Mucosa of gallbladder (tissue), 1 donor: ENCODE data around the gene SLC1A3. TPM values are rescaled to one million over a fixed set of nuclear protein-coding genes. Genes with fewer than 3 reads are reported as not detected.

Experiments used
- DNase-seq: peaks from one replicate; pipeline ENCODE4 v3.0.0-alpha.2; 2020; ENCODE audit warnings: low spot score
- total RNA-seq: library from RNA; stranded (reverse); gene quantifications from one replicate; pipeline ENCODE4 v1.2.1, GENCODE V29; 2021
- donor health status: DM: no; HTN: no; CAD: no.

Gene SLC1A3
- total RNA-seq, 1 donor from 2014 or later: 26.2 TPM

DNA sequence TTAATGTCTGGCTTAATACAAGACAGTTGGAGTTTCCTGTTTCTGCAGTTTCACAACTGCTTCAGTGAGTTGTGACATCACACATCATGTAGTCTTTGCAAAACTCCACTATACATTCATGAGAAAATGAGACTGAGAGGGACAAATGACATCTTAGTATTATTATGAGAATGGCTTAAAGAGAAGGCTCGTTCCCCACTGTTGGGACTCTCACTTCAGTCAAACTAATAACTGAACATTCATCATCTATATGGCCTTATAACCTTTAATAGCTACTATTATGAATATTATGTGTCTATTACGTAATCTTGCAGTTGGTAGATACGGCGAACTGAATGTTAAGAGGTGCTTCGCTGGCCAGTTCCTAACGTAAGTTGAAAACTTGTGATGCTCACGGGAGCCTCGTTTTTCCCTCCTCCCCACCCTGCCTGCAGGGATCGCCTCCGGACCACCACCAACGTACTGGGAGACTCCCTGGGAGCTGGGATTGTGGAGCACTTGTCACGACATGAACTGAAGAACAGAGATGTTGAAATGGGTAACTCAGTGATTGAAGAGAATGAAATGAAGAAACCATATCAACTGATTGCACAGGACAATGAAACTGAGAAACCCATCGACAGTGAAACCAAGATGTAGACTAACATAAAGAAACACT, 79.4 kb downstream of the SLC1A3 start:
- no peak for DNase-seq

DNA sequence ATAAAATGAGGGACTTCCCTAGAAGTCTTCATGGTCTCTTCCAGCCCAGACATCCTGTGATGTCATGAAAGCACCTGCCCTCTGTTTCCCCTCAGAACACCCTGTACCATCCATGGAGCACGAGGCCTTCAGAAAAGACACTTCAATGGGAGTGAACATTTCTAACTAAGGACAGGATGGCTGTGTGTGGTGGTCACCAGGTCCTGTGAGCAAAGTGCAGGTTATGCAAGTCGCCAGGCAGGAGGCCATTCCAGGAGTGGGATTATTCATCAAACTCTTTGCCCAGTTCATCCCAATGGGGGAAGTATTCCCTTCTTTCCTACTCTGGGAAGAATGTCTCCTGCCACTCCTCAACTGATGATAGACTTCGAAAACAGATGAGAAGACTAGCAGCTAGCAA, 80.5 kb downstream of the SLC1A3 start:
- DNase-seq: no peak

DNA sequence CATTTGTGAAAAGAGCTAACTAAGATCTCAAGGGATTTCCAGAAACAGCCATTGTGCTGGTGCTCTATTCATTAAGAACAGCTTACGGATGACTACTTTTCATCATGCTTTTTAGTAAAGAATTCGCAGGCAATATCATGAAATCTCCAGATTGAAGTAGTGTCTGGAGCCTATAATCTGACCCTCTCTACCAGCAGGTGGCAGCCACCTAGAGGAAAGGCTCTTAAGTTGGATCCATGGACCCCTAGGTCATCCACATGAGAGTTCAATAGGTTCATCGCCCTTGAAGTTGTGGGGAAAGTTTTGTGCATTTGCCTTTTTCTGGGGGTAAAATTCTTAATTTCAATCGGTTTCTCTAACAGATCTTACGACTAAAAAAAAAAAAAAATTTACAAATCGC, 82.3 kb downstream of the SLC1A3 start:
- no peak for DNase-seq

DNA sequence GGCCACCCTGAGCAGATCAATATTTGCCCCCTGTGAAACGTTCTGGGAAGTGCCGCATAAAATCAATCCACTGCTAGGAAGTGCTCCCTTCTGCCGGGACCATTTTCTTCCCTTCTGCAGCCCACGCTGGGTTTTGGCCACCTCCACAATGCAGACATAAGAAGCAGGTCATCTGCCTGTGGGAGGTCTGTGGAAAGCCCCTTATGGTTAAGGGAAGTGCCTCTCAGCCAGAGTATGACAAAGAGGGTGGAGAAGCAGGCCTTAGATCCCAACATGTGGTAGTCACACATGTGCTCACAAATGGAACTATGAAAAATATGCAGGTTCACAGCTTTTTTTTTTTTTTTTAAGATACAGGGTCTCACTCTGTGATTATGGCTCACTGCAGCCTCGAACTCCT, 82.8 kb downstream of the SLC1A3 start:
- DNase-seq: no peak

DNA sequence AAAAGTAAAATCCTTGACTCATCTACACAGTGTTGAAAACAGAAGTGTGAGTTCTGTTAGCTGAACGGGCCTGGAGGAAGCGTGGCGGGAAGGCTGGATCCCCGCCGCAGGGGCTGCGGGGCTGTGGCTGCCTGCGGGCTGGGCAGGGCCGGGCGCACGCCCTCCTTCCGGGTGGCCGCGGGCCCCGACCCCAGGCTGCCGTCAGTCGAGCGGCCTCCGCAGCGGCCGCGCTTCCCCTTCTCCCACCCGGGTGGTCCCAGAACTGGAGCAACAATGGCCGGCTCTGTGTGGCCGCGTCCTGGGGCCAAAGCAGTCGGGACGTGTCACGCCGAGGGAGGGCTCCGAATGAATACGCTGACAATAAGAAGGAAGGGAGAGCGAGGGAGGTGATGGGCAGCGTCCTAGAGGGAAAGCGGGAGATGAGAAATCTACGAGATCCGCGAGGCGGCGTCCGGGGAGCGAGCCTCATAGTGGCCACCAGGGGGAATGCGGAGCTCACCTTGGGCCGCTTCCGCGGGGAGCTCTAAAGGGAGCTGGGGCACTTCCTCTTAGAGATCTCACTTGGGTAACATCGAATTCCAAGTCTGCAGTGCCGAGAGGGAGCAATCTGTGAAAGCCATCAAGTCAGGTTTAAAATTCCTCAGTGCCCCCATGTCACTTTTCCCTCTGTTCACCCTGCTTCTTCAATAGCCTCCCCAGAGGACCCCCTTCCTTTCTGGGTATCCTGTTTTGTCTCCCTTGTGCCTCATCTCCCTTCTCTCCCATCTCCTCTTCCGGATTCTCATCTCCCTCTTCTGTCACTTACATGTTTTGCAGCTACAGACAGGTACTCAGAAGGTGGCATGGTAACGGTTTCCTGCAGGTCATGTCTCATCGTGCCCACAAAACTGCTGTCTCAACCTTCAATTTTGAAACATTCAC, 83.9 kb downstream of the SLC1A3 start:
- peak; percentile 68 for DNase-seq

DNA sequence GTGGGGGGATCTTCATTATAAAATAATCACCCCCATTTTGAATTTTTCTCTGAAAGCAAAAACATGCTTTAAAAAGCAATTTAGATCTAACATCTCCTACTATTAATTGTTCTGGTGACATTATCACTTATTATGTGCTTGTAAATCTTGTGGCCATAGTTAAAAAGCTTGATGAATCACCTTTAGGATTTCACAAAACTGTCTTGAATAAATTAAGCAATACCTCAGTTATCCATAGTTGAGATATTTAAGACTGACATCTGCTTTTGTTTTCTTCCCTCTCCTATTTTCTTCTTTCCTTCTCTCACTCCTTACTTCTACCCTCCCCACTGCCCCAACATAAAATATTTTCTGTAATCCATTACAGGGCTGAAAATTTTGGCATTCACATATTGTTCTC, 84.8 kb downstream of the SLC1A3 start:
- DNase-seq: no peak

DNA sequence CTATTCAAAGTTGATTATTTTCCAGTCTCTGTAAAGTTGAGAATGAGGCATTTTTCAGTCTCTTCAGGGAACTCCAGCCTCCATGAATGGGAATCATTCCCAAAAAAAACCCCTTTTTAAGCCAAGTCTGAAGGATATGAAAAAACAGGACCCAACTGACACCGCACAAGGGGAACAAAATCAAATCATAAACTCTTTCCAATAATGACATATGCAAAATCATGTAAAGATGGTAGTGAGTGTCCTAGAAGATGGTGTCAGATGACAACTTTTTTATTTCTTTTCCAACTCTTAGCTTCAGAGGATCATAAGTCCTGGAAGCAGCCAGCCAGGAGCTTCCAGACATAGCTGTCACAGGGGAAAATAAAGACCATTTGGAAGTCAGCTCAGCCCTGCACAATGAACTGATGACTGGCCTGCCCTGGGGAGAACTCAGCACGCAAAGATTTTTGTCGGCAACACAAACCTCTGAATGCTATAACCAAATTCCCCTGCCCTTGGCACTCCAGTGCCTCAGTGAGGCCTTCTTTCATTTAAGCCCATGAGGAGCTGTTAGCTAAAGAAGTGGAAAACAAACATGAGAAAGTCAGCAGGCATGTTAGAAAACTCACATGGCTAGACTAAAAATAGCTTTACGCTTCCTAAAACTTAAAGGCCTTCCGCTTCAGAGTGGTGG, 85.4 kb downstream of the SLC1A3 start:
- no peak for DNase-seq

DNA sequence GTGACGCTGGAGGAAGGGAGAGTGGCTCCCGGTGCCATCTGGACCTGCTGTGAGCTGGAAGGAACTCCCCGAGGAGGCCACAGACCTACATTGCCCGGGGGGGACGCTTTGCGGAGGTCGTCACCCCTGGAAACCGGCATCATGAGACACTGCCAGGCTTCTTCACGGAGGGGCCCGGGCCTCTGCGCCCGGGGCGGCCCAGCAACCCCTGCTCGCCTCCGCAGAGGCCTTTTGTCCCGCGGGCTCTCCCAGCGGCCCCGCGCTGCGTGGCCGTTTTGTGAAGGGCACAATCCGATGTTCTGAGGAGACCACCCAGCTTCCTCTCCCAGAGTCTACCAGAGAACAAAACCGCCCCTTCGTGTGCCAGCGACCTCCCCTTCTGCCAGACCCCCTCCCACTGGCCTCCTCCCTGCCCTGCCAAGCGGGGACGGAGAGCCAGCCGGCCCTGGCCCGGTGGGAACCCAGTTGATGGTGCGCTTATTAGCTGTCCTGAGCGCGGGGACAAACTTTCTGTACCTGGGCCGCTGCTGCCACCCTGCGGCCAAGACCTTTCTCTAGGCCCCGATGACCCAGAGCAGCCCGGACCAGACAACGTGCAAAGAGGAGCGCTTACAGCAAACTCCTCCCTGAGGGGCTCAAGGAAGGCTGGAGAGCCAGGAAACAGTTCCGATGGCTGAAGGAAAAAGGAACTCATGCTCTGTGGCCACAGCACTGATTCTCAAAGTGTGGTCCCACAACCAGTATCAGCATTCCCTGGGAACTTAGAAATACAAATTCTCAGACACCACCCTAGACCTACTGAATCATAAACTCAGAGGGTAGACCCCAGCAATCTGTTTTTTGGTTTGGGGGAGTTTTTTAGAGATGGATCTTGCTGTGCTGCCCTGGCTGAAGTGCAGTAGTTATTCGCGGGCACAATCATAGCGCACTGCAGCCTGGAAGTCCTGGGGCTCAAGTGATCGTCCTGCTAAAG, 86.7 kb downstream of the SLC1A3 start:
- peak; percentile 71 for DNase-seq

DNA sequence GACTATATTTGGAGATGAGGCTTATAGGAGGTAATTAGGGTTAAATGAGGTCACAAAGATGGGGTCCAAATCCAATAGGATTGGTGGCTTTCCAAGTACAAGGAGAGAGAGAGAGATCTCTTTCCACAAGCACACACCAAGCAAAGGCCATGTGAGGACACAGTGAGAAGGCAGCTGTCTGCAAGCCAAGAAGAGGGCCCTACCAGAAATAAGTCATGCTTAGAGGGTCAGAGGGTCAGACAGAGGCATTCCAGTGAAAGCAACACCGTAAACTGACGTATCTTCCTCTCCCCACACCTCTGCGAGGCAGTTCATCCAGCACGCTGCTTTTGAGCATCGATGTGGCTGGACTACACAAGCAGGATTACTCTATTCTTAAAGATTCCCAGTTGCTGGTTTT, 87.9 kb downstream of the SLC1A3 start:
- no peak for DNase-seq

DNA sequence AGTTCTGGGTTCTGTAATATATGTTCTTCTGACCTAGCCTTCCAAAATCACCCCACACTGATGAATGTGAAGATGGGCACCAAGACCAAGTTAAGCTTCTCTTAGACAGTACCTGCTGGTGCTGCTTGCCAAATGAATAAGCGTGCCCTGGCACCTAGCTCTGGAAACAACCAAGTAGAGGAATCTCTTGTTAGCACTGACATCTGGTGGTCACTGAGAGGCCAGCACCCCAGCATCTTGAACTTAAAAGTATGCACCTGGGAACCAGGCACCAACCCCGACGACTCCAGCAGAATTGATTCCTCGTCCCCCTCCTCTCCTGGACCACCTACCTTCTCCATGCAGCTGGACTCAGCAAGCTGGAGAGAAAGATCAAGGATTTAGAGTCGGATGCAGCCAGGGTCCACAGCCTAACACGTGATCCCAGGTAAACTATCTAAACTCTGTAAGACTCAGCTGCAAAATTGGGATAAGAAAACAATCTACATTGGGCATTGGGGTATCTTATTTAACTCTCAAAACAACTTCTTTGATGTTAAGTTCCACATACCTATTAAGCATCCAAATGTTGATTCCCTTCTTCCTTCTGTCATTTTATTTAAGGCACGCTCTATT, 89.8 kb downstream of the SLC1A3 start:
- peak; percentile 43 for DNase-seq

DNA sequence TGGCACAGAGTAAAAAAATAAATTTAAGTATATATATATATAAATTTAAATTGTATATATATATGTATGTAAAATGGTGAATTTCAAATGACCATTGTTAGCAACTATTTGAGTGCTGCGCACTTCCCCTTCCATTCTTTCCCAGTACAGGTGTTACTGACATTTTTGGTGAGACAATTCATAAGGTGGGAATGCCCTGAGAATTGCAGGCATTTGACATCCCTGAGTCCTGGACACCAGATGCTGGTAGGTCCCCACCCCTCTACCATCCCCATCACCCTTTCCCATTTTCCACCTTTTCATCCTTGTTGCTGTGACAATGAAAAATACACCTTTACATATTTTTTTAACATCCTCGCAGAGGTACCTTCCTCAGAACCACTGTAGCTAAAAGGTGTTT, 91.6 kb downstream of the SLC1A3 start:
- DNase-seq: no peak

DNA sequence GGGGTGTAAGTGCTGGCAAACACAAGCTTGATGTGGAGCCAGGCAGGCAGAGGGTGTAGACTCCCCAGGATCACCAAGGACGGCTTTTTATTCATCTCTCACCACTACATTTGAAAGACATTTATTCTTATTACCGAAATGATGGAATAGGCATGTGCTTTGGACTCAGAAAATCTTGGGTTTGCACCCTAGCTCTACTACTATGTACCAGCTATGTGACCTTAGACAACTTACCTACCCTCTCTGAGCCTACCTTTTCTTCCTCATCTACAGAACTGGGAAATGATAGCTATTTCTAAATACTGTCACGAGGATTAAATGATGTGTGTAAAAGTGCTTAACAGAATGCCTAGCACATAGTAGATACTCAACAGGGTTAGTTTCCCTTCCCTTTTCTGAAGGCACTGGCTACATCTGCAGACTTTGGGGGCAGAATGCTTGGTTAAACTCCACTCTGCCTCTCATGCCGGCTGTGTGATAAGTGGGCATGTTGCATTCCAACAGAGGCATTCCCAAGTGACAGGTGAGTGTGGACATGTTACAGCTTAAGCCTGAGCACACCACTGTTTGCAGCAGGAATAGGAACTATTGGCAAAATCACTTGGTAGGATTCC, 94.8 kb downstream of the SLC1A3 start:
- DNase-seq: no peak

DNA sequence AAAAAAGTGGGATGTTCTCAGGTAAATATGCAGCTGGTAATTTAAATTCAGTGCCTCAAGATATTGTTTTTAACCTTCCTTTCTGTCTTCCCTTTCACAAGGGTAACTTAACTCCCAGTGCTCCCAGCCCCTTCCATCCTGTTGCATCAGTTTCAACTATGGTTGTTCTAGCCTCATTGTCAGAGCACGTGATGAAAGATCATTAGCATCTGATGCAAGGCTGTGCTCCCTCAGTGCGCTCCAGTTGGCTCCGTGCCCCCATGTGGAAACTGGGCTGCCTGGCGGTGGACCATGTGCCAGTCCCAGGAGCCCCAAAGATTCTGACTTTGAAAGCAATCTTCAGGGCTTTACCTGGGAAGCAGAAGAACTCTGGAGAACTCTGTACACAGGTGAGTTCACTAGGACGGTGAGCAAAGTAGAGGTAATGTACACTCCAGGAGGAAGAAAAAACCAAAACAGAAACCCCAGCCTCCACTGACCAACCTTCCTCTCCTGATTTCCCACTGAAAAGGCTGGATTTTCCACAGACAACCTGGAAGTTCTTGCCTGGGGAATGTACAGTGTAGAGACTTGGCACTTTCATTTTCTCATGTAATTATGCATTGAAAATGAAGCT, 96.9 kb downstream of the SLC1A3 start:
- no peak for DNase-seq

DNA sequence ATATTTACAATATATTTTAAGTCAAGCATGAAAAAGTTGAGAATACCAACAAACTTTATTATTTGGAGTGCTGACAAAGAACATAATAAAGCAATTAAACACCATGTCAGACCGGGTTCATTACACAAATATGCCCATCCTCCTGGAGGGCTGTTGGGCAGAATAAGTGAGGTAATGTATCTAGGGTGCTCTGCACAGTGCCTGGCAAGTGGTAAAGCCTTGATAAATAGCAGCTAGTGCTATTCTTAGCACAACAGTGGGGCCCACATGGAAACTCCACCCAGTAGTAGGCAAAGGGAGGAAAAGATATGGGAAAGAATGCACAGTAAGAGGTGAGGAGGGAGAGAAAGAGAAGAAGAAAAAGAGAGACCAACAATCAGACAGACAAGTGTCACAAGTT, 97.7 kb downstream of the SLC1A3 start:
- DNase-seq: no peak

DNA sequence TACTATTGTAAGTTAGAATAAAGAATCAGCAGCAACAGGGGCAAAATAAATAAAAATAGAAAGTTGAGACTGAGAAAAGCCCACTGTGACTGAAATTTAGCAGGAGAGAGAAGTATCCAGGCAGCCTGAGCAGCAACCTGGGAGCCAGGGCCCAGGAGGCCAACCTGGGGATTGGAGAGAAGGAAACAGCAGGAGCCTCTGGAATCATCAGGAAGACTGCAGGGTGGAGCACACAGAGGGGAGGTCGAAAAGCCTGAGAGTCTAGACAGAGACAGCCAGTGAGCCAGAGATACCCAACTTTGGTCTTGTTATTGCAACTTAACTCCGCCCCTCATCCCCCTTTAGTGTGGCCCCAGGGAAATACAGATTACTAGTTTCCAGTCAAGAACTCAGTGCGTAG, 98.6 kb downstream of the SLC1A3 start:
- DNase-seq: no peak

DNA sequence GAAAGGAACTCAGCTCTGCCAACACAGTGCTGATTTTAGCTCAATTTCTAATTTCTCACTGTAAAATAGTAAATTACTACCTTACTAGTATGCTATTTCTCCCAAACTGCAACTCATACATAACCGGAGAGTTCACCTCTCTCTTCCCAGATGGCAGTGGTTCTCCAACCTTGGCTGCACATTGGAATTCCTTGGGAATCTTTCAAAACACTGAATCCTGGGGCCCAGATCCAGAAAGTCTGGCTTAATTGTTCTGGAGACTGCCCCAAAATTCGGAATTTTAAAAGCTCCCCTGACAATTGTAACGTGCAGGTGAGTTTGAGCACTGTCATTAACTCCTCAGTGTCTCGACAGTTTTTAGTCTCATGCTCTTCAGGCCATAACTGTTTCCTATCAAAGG, 100.3 kb downstream of the SLC1A3 start:
- no peak for DNase-seq

DNA sequence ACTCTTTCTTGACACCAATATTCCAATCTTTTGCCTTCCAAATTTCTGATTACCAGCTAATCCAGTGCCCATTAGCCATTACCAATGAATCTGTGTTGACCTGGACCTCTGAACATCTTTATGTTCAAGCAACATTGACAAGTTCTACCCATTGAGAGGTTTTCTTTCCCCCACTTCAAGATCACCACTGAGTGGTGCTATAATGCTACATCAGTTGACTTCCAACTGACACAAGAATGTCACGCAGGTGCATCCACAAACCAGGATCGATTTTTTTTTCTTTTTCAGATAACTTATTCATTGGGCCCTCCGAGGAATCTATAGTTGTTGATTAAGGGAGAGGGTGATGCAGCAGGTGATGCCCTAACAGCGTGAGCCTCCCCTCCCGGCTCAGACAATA, 102.6 kb downstream of the SLC1A3 start:
- DNase-seq: no peak

DNA sequence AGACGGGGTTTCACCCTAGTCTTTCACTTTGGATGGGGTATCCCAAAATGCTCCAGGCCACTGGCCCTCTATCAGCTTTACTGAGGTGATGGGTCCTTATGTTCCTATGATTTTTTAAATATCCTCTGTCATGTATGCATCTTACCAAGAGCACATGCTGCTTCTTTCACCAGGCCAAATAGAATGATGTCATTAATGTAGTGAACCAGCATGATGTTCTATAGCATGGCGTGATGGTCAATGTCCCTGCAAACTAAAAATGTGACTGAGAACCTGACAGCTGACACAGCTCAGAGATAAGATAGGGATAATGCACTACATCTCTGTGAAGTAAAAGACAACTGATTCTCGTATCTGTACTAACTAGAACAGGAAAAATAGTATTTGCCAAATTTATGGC, 103.6 kb downstream of the SLC1A3 start:
- DNase-seq: no peak

DNA sequence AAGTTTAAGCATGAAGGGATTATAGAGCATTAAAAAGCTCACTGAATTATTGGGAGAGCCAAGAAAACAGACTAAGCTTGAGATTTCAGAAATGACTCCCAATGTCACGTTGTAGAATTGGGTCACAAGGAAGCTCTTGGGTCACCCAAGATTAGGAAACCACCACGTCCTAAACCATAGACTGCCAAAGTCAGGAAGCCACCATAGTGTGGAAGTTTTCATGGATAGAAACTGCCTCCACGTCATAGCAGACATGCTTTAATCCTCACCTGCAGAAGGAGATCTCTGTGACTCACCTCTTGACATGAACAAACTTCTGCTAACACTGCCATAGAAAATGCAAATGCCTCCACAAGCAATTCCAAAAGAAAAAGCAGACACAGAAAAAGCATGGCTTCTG, 106.3 kb downstream of the SLC1A3 start:
- no peak for DNase-seq

DNA sequence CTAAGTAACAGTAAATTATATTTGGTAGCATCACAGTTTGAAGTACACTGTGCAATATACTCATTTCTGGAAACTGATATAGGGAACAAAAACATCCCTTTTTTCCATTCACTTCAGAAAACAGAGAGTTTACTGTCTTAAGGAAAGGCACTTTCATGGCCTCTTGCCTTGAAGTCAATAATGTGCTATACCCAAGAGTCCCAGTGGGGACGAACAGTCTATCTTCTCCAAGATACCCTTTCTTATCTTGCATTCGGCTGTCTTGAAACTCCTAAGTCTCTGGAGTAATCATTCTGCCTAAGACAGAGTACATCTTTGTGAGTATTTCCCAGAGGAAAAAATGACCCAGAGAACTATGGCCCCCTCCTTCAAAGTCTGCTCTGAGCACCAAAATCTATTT, 107.1 kb downstream of the SLC1A3 start:
- DNase-seq: no peak
